NCI-H128 (cell line): ENCODE results near the gene CDC20.
"Not testable (repeated sequence)": the region's sequence is repeated elsewhere in the genome, so short reads cannot be mapped to it uniquely, and the experiment has no call there.

Experiments
- DNase-seq: peaks from one replicate; lab custom pipeline; 2025; ENCODE audit not compliant: unreplicated experiment; lab: John Stamatoyannopoulos, UW

CDC20 gene

DNA sequence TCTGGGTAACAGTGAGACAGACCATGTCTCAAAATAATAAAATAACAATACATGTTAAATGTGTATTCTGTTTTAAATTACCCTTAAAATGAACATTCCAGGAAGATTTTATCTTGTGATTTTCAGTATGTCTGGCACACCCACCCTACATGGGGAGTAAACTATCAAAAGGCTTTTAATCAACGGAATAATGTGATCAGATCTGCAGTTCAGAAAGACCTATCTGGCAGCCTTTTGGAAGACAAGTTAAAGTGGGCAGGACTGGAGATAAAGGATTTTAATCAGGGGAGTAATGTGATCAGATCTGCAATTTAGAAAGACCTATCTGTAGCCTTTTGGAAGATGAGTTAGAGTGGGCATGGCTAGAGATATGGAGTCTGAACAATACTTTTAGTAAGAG, 20.7 kb downstream of the CDC20 start:
- no peak for DNase-seq

DNA sequence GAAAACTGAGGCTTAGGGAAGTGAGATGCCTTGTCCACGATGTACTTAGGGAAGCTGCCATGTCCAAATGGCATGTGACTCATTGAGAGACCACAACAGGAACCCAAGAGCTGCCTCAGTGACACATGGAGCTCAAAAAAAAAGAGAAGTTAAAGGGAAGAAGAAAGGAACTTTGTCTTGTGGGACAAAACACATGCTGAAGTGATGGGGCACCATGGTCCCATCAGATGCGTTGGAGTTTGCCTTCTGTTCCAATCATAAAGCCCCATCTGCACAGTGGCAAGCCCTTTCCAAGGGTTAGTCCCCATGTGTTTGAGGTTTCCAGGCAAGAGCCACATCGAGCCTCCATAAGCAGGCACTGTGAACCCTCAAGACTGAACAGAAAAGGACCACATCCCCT, 22.8 kb downstream of the CDC20 start:
- no peak for DNase-seq

DNA sequence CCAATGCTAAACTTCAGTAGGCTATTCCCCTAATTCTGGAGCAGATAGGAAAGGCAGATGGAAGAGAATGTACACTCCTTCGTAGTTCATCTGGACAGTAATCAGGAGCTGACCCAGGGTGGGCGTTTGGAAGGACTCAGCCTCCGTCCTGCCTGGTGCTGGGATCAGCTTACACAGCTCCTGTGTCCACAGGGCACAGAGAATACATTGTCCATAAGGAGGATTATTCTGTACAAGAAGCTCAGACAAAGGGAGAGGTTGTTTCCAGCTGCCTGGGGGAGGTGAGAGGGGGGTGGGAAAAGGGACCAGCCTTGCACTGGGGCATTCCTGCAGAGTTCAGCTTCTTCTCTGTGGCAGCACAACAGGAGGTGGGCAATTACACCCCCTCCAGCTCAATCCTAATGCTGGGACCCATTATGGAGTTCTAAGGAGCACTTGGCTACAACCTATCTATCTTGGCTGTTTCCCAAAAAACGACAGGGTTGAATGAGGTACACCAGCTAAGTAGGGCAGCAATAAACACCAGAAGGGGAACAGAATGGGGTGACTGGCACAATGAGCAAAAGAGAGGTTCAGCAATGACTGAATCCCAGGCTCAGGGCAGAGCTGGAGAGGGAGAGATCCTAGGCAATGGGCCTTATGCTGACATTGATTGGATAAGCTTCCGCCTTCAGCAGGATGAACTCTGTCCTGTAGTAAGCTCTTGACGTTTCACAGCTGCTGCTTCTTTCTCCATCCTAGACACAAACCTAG, 23.4 kb downstream of the CDC20 start:
- peak; percentile 58 for DNase-seq

DNA sequence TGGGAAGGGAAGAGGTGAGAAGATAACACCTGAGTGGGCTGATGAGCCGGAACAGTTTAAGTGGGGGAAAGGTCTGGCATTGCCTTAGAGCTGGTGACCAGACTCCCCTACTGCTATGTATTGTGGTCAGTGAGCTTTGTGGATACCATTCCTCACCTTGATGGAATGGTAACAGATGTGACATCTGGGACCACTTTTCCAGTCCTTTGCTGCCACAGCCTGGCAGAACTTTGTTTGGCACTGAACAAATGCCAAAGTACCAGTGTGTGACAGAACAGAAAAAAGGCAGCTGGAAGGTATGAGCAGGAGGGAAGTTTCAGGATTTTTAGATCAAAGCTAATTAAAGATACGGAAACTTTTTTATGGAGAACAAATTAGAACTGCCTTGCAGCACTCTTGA, 24.7 kb downstream of the CDC20 start:
- DNase-seq = no peak

DNA sequence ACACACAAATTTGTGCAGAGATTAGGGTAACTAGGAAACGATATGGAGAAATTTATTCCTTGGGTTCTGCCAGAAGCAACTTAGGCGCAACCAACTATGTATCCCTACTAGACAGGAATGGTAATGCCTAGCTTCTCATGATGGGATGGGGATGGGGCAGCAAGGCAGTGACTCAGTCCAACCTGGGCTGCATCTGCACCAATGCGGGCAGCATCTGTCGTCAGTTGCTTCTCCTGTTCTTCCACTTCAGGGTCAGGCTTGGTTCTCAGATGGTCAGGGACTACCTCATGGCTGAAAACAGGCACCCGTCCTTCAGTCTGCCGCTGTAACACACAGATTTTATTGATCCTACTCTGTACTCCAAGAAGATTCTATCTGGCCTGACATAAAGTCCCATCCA, 27.9 kb downstream of the CDC20 start:
- DNase-seq = no peak

DNA sequence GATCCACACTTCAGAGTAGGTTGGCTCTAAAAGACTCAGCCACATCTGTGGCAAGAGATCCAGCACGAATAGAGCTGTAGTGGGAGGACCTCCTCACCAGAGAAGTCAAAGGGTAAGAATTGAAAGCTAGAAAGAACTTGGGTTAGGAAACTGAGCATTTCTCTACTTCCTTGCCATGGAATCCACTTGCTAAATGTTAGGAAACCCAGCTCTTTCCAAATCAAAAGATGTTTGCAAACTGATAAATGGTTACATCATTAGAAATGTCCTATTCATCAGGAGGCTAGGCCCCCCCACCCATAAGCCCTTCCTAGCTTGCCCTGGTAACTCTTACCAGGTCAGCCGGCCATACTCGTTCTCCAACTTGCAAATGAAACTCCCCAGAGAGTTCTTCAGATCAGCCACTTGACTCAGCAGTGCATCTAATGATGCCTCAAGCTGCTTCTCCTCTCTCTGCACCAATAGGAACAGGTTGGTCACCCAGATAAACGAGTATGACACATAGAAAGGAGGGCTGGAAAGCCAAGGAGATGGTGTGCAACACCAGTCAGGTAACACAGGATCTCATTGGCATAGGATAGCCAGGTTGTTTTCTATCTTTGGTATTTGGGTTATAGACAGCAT, 29.3 kb downstream of the CDC20 start:
- no peak for DNase-seq

DNA sequence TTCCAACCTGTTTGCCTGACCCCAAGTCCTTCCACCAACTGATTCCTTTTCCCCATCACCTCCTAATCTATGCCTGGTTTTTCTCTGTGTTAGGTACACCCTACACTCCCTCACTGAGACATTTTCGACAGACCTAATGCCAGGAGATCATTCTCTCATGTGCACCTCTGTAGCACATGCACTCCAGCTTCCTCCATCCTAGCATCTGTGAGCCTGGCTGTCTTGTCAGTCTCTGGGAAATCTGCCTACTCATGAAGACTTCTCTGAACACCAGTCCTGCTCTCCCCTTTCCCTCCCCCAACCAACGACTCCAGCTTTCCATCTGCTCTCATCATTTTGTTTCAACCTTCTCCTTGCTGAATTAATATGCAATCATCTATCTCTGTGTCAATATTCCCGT, 29.8 kb downstream of the CDC20 start:
- DNase-seq = no peak

DNA sequence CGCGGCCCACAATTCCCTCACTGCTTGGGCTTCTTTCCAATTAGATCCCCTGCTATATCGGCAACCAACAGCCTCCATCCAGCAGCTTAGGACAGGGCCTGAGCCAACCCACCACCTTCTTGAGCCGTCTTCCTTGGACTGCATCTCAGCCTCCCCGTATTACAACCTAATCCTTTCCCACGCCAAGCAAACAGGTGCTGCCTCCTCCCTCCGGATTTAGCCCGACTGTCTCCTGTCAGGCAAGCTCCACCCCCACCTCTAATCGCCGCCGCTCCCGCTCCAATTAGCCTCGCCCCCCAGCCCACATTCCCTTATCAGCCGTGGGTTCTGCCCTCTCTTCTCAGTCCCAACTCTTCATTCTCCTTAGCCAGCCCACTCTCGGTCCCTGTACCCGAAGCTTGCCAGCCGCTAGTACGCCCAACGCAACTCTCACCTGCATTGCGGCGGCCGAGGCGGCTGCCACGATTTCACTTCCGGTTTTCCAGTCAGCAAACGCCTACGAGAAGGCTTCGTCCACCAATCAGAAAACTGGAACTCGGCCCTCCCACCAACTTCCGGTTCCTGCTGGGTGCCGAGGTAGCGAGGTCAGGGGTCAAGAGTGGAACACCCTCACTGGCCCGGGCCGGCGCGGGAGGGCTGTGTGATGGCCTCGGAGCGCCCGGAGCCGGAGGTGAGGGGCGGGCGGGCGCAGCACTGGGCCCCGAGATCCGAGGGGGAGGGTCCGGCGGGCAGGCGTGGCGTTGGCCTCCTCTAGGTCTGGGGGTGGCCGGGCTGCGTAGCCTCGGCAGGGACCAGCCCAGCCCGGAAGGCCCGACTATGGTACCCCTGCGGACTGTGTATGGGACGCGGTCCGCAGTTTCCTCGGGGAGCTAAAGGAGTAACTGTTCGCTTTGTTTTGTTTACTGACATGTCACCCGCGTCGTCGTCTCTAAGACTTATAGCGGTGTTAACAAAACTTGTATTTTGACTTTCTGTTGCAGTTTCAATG, 30.8 kb downstream of the CDC20 start, which contains the start of the genes MED8 and SZT2:
MED8 (minus strand) TSS at position 475 of the 988 bp plus-strand sequence; CDS start at position 439, 36 bp downstream.
SZT2 (plus strand) TSS at position 574 of the 988 bp plus-strand sequence; CDS start at position 644, 70 bp downstream.
- DNase-seq = peak; percentile 95

DNA sequence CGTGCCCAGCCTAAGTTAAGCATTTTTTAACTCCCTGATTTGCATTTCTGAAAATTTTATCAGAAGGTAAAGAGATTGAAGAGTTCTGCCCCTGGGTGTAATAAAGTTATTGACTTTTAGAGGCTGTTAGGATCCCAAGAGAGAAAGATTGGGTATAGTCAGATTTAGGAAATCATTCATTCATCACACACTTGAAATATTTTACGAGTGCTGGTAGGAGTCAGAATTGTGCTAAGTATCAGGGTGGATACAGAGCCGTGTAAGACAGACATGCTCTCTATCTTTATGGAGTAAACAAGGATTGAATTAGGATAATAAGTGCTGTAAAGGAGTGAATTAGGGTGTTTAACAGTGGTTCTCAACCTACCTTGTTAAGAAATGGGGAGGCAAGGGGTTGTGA, 33.9 kb downstream of the CDC20 start:
- DNase-seq = no peak

DNA sequence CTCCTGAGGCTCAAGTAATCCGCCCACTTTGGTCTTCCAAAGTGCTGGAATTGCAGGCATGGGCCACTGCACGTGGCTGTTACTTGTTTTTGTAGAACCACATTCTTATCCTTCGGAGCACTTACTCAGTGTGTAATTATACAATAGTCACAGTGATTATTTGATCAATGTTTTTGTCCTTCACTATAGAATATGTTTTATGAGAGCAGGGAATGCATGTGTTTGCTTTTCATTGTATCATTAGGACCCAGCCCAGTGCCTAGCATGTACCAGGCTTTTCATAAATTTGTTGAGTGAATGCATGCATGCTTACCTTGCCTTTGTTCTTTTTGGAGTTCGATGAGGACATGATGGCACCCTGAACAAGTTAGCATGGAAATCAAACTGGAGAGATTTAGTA, 36.7 kb downstream of the CDC20 start:
- no peak for DNase-seq

DNA sequence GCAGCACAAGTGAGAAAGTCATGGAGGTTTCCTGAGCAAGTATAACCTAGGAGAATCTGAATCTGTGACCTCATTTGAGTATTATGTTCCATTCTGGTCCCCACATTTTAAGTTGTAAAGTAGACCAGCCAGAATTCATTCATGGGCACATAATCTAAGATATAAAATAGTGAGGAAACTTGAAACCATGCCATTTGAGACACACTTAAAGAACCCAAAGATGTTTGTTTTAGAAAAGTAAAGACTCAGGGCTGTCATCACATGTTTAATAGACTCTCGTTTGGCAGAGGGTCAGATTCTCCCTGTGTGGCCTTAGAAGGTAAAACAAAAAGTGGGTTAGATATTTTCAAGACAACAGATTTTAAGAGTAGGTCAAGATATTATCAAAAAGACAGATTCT, 37.3 kb downstream of the CDC20 start:
- DNase-seq = no peak

DNA sequence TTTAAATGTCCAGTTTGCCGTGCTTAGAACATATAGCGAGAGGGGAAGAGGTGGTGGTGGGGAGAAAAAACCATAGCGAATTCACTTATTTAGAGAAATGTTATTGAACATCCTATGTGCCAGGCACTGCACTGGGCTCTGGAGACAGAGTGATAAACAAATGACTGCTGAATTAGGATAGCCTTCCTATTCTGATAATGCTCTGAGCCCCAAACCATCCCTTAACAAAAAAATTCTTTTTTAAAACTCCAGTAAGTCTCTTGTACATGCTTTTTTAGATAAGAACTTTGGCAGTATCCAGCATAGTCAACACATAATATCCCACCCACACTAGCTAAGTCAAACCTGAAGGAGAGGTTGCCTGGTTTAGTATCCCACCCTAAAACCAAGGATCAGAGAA, 39.4 kb downstream of the CDC20 start:
- no peak for DNase-seq

DNA sequence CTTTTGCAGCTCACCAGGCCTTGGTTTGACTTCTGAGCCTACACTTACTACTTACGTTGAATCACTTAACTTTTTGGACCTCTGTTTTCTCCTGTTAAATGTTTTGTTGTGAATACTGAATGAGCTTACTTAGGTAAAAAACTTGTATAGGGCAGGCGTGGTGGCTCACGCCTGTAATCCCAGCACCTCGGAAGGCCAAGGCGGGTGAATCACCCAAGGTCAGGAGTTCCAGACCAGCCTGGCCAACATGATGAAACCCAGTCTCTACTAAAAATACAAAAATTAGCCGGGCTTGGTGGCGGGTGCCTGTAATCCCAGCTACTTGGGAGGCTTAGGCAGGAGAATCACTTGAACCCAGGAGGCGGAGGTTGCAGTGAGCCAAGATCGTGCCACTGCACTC, 41.7 kb downstream of the CDC20 start:
- DNase-seq = not testable (repeated sequence)

DNA sequence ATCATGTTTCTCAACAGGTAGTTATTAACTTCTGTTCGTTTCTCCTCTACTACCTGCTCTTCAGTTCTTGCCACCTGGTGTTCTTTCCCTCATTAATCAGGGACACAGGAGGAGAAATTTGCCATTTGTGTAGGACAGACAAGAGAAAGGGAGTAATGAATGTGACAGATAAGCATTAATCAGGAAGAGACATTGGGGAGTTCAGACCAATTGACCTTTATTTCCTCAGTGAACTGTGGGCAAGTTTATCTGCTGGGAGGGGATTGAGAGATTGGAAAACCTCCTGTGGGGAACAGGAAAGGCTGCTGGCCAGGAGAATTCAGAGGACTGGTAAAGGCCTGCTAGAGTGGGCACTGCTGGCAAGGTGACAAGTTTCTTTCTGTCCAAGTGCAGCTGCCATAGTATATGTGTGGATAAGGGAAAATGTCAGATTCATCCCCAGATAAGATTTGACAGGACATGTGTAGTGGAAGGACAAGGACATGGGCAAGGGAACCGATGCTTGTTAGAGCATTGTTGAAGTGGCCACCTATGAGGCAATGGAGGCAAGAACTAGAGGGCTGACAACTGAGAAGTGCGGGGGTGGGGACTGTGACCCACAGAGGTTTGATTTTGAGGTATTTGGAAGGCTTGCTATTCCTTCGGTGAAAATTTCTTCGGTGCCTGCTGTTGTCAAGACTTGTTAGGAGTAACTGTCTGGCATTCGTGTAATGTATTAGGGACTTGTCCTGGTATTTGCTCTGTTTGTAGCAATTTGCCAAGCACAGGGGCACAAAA, 43.5 kb downstream of the CDC20 start:
- DNase-seq = no peak

DNA sequence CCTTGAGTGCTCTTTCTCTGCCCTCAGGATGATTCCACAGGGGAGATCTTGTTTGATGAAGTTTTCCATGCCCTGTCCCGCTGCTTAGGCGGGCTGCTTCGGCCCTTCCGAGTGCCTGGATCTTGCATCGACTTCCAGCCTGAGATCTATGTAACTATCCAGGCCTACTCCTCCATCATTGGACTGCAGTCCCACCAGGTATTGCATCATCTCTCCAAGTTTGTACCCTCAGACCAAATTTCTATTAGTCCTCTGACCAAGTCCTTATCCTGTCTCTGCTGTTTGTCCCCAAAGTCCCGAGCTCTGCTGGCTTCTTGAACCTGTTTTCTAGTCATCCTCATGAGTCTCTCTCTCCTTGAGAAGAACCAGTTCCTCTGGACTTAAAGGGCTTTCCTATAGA, 45.6 kb downstream of the CDC20 start:
- DNase-seq = no peak

DNA sequence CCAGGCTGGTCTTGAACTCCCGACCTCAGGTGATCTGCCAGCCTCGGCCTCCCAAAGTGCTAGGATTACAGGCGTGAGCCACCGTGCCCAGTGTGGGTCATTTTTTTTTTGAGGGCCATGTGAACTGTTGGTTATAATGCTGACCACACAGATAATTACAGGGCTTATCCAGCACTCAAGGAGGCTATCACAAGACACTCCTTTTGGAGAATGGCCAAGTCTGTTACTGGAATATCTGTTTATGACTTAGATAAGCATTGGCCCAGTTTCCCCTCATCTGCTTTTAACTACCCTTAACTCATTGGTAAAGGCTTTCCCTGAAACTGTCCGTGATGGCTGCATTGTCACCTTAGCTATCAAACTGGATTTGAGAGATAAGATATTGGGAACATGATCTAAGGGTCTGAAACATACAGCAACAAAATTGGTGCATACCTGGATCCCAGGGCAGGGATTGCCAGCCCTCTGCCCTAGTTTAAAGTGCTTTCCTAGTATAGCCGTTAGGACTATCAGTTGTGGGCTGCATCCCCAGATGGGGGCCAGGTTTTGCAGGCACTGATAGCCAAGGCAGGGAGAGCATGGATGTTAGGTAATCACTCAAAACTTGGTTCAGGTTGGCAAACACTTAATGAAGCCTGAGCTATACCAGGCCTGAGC, 46.6 kb downstream of the CDC20 start:
- DNase-seq = no peak

DNA sequence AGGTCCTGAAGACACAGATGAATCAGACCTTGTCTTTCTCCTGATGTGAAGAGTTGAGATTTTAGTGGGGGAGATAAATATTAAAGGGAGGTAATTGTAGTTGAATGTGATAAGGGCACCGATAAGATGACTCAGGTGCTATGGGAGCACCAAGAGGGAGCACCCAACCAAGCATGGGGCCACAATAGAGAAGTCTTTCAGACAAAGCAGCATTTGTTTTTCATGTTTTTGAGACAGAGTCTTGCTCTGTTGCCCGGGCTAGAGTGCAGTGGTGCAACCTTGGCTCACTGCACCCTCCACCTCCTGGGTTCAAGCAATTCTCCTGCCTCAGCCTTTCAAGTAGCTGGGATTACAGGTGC, 47.1 kb downstream of the CDC20 start:
- no peak for DNase-seq

DNA sequence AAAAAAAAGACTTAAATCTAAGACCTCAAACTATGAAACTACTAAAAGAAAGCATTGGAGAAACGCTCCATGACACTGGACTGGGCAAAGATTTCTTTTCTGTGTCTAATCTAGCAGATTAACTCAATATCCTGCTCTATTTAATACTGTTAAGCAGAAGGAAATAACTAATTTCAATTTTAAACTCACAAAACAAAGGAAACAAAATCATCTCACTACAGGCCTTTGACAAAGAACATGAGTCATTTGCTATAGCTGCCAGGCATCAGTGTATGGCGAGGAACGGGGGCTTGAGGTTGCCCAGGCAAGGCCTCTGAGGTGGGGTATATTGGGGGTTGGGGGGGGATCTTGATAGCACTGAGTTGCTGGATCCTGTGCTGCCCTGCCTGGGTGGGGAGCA, 51.8 kb downstream of the CDC20 start:
- no peak for DNase-seq
